ENCODE results near the gene NGFR.

The NGFR gene

DNA sequence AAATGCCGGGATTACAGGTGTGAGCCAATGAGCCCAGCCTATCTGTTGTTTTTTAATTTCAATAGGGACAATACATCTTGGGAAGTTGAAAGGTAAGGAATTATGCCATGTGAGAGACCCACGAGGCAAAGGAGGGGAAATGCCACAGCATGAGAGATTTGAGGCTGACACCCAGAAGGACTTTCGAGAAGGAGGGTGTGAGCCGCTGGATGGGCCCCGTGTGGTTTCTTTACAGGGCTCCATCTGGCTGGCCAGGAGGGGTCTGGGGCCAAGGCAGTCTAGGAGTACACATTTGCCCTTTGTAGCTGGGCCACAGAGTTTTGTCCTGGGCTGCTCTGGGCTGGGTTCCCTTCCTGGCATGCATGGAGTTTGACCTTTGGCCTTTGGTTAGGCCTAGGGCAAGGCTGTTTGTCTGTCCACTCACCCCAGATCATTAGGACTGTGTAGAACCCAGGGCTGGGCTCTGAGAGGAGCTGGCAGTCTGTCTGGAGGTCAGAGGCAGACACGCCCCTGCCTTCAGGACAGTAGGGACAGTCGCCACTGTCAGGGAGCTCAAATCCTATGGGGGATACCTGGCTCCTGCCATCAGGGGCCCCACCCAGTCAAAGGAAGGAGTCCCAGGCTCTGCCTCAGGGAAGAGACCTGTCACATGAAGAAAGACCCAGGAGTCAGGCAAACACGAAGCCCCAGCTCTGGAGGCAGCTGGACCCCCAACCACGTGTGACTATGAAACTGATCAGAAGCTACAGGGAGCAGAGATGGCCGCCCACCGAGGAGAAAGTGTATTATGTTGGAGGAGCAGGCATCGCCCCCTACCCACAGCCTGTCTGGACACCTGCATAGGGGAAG is 56.4 kb downstream of the NGFR start:
- Mint-ChIP-seq H3K9me3 (no peaks in the 10 kb centered on the region), H3K27ac (peak overlapping the region; percentile 49 to 81 (median 60)), H3K27me3 (ENCODE audit: low read depth) (peaks cover 8% of the 10 kb centered on the region), H3K4me1 (peaks cover 80% of the 10 kb centered on the region), H3K4me3 (no peak overlapping the region), H3K36me3 (ENCODE audit: low read depth) (no peaks in the 10 kb centered on the region)
- TF ChIP-seq, protein P1, sequence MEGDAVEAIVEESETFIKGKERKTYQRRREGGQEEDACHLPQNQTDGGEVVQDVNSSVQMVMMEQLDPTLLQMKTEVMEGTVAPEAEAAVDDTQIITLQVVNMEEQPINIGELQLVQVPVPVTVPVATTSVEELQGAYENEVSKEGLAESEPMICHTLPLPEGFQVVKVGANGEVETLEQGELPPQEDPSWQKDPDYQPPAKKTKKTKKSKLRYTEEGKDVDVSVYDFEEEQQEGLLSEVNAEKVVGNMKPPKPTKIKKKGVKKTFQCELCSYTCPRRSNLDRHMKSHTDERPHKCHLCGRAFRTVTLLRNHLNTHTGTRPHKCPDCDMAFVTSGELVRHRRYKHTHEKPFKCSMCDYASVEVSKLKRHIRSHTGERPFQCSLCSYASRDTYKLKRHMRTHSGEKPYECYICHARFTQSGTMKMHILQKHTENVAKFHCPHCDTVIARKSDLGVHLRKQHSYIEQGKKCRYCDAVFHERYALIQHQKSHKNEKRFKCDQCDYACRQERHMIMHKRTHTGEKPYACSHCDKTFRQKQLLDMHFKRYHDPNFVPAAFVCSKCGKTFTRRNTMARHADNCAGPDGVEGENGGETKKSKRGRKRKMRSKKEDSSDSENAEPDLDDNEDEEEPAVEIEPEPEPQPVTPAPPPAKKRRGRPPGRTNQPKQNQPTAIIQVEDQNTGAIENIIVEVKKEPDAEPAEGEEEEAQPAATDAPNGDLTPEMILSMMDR (IDR thresholded peaks at IDR 0.05; ENCODE audit: unreplicated experiment in 3 of 3) = no peak

DNA sequence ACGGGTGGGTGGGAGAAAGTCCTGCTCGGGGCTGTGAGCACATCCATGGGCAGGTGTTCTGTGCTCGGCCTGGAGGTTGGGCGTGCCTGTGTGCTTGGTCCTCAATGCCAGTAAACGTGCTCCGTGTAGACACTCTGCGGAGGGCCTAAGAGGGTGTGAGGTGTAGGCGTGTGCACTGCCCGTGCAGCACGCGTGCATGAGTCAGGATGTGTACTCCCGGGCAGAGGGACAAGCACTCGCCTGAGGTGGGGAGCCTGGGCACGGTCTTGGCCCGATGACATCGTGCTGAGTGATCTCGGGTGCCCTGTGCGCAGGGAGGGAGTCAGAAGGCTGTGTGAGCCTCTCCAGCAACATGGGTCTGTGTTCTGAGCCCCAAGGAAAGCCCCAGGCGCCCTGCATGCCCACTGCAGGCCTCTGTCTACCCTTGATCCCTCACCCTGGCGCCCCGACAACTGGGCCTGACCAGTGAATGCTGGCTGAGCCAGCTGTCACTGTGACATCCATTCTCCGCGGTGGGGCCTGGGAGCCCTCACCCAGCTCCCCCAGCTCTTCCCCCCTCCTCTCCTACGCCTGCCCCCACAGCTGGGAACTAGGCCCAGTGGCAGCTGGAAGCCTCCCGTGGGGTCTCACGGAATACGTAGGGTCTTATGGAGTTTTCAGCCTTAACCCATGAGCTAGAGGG is 57.1 kb downstream of the NGFR start:
- Mint-ChIP-seq H3K27me3 (ENCODE audit: low read depth) (peaks cover 9% of the 10 kb centered on the region), H3K4me1 (peaks cover 78% of the 10 kb centered on the region), H3K4me3 (no peak overlapping the region), H3K27ac (peak overlapping the region; percentile 49 to 81 (median 60)), H3K9me3 (no peaks in the 10 kb centered on the region), H3K36me3 (ENCODE audit: low read depth) (no peaks in the 10 kb centered on the region)
- TF ChIP-seq, protein P1 (IDR thresholded peaks at IDR 0.05; ENCODE audit: unreplicated experiment in 3 of 3) = no peak

DNA sequence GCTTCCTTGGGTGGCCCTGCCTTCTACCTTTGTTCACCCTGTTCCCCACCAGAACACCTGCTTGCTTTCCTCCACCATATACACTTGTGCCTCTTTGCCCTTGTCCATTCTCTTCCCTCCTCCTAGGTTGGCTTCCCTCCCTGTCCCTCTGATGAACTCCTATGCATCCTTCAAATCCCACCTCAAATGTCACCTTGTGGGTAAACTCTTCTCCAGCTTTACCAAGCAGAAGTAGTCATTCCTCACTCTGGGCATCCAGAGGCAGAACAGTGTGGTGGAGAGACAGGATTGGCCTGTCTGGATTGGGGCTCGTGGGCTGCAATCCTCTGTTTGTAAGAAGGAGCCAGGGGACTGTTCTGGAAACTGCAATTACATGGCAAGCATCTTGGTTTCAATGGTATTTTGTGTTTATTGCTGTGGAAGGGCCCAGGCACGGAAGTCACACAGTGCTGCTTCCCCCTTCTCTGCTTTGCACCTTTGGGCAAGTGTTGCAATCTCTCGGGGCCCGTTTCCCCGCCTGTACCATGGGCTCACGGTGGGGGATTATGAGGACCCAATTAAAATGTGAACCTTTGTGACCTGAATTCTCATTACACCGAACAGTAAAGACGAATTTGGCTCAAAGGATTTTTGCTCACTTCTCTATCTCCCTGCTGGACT is 58.7 kb downstream of the NGFR start:
- TF ChIP-seq, protein P1 (IDR thresholded peaks at IDR 0.05; ENCODE audit: unreplicated experiment in 3 of 3) = no peak
- Mint-ChIP-seq H3K4me3 (peak overlapping the region in 1 of 3 experiments; percentile 0), H3K4me1 (peaks cover 67% of the 10 kb centered on the region), H3K27ac (peak overlapping the region; percentile 60 to 81 (median 70)), H3K27me3 (ENCODE audit: low read depth) (peaks cover 14% of the 10 kb centered on the region), H3K36me3 (ENCODE audit: low read depth) (no peaks in the 10 kb centered on the region), H3K9me3 (no peaks in the 10 kb centered on the region)

DNA sequence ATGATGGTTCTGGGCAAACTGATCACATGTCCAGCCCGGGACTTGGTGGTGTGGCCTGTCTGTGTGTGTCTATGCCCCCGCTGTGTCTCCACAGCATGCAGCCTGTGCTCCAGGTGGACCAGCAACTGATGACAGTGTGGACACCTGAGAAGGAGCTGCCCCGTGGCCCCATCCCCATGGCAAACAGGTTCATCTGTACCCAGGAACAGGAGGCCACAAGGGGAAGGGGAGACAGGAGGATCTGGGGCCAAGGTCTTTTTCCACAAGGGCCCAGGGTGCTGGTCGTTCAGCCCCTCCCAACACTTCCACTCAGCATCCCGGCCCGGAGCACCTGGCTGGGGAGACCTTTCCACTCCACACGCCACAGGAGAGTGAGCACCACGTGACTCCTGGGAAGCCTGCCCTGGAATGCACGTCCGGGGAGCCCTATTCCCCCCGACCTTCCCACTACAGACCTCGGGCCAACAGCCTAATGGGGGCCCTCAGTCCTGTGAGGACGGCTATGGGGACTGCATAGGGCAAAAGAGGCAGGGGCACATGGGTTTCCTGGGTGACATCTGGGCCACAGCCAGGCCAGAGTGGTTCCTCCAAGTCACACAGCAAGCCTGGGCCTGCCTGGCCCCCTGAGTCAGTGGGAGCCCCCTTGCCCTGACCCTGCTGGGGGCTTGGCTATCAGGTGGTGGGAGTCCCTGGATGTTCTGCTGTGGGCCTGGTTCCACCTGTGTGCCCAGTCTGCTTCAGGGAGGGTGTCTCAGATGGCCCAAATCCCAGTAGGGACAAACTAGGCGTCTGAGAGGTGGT is 59.8 kb downstream of the NGFR start:
- Mint-ChIP-seq H3K4me3 (no peak overlapping the region), H3K27ac (peak overlapping the region in 2 of 3 experiments; percentile 78 to 92), H3K27me3 (ENCODE audit: low read depth) (peaks cover 9% of the 10 kb centered on the region), H3K9me3 (no peaks in the 10 kb centered on the region), H3K4me1 (peaks cover 56% of the 10 kb centered on the region), H3K36me3 (ENCODE audit: low read depth) (no peaks in the 10 kb centered on the region)
- TF ChIP-seq, protein P1 (IDR thresholded peaks at IDR 0.05; ENCODE audit: unreplicated experiment in 3 of 3) = no peak

DNA sequence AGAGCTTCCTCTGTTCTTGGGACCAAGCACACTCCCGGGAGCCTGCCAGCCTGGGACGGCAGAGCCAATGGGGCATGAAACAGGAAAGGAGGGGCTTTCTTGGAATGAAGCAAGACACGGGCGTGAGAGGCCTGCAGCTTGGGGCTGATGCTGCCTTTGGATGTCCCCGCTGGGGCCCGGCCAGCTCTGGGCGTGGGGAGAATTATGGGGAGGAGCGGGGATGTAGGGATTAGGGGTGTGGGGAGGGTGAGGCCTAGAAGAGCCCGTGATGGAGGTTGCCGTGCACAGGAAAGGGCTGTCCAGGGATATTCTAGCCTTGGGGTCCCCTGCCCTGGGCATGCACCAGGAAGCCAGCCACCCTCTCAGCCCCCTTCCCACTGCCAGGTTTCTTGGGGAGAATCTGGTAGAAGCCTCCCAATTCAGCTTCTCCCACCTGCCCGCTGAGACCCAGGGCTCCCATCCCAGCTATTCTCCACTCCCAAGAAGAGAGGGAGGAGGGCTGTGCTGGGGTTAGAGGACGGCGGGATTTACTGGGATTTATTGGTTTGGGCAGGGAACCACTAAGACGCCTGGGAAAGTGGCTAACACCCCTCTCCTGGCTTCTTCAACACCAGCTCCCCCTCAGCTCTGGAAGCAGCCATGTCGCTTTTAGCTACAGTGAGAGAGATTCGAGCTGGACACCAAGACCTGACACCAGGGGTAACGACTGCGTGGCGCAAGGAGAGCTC is 60.6 kb downstream of the NGFR start:
- TF ChIP-seq, protein P1 (IDR thresholded peaks at IDR 0.05; ENCODE audit: unreplicated experiment in 3 of 3) = no peak
- no peaks in the 10 kb centered on the region for H3K36me3 Mint-ChIP-seq (ENCODE audit: low read depth)
- peaks cover 55% of the 10 kb centered on the region for H3K4me1 Mint-ChIP-seq
- no peaks in the 10 kb centered on the region for H3K9me3 Mint-ChIP-seq
- peak overlapping the region in 2 of 3 experiments; percentile 78 to 92 for H3K27ac Mint-ChIP-seq
- H3K27me3 Mint-ChIP-seq (ENCODE audit: low read depth) = peaks cover 11% of the 10 kb centered on the region
- H3K4me3 Mint-ChIP-seq = peak overlapping the region in 2 of 3 experiments; percentile 48 to 66

Data from nephron (organoid).